Stimulated activated CD4-positive, alpha-beta T cell treated with anti-CD3 and anti-CD28 coated beads, Interleukin-15, amount 100 ng/mL, for 48 hours (primary cell): ENCODE results near the gene UVSSA.
"Not testable (repeated sequence)": the region's sequence is repeated elsewhere in the genome, so short reads cannot be mapped to it uniquely, and the experiment has no call there.

Experiments
- DNase-seq, 2 donors: peaks; one replicate each; pipeline ENCODE4 v3.0.0-alpha.2; 2020; ENCODE audit warnings: low read depth in 2 of 2

Gene UVSSA

DNA sequence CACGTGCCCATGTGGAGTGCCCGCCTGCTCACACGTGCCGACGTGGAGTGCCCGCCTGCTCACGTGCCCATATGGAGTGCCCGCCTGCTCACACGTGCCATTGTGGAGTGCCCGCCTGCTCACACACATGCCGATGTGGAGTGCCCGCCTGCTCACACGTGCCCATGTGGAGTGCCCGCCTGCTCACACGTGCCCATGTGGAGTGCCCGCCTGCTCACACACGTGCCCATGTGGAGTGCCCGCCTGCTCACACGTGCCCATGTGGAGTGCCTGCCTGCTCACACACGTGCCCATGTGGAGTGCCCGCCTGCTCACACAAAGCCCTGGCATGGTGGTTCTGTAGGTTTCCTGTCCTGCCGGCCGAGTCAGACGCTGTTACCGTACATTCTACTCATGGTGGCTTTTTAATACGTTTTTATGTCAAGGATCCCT lies 48.4 kb downstream of the UVSSA start:
- DNase-seq: not testable (repeated sequence)

DNA sequence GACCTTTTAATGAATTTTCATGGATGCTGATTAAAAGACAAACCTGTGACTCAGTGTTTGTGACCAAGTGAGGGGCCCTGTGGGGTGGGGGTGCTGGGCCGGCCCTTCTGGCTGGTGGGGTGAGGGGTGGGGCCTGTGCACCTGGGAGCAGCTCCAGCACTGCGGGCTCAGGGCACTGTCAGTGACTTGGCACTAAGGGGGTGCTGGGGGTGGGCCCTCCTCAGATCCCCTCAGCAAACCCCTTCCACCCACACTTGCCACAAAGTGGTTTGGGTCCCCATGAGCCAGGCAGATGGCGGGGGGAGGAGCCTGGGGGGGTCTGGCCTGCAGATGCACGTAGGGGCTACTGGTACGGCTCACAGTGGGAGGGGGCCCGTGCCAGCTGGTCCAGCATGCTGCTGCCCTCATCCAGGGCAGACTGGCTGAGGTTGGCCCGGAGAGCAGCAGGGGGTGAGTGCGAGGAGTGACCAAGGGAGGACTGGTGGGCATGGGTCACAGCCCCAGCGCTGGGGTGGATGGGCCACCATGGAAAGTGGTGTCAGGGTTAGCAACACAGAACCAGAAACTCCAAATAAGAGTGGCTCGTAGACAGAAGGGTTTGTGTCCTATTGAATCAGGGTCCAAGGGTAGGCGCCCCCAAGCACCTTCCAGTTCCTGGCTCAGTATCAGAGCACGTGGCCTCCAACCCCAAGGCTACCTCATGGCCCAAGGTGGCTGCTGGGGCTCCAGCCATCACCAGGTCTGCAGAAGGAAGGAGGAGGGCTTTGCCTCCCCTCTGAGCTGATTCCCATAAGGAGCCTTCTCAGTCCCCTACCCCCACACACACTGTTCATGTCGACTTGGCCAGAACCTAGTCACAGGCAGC lies 49.2 kb downstream of the UVSSA start:
- DNase-seq: no peak

DNA sequence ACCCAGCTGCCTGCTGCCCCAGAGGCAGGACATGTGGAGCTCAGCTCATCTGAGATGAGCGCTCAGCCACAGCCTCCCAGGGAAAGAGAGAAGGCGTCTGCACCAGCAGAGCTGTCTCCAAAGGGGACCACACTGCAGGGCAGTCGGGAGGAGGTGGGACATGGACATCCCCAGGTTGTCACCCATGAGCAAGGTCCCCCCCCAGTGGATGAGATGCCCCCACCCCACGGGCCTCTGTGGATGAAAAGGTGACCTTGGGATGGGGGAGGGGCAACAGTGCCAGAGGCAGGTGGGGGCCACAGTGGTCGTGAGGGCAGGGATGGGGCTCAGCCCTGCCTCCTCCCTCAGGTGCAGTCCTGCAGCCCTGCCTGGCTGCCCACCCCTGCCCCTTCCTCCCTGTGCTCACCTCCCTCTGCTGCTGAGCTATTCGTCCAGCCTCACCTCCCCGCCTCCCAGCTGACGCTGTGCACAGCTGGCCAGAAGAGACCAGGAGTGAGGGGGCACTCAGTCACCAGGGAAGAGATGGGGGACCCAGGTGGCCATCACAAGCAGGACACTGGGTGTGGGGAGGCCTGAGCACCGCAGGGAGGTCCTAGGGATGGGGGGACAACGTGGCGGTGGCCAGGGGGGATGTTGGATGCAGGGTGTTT lies 49.9 kb downstream of the UVSSA start:
- no peak for DNase-seq

DNA sequence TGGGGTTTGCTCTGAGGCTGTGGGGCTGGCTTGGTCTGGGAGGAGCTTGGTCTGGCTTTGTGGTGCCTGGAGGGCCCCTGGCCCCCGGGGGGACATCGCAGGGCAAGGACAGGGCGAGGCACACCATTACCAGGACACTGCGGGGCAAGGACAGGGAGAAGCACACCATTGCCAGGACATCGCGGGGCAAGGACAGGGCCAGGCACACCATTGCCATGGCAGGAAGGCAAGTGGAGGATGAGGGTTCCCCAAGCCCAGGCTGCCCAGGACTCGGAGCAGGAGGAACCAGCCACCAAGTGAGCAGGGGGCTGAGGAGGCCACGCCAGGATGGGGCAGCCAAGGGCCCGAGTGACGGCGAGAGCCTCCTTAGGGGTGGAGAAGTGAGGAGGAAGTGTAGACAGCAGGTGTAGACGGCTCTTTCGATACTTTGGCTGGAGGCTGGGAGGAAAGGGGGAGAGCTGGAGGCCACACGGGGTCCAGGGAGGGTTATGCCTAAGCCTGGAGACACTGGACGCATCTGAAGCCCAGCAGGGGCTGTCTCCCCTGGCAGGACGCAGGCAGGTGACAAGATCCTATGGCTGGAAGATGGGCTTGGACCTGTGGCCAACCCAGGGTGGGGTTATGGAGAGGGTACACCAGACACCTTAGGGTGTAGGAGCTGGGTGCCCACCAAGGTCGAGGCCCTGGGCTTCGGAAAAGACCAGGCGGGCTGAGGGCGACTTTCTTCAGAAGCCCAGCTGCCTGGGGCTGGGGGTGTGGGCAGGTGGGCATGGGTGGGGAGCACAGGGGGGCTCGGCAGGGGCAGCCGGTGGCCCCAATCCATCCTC lies 51.9 kb downstream of the UVSSA start:
- no peak for DNase-seq

DNA sequence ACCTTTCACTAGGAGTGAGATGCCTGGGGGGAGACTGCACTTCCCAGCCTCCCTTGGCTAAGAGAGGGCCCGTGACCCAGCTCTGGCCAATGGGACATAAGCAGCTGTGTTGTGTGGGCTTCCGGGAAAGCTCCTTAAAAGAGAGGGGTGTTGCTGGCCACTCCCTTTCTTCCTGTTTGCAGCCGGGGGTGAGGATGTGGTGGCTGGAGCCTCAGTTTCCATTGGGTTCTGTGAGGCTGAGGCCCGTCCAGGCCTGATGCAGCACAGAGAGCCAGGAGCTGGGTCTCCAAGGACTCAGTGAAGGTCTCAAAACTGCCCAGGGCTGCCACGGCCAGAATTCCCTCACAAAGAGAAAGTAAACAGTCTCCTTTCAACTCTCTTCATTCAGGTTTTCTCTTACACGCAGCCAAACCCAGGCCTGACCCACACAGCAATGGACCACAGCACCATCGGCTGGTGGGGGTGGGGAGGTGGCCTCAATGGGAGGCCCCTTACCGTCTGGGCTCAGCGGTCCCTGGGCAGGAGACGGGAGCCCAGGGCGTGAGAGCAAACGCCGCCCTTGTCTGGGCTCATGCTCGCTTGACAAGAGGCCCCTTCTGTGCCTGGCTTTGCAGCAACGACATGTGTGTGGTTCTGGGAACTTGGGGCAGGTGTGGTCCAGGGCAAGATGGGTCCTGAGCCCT lies 52.6 kb downstream of the UVSSA start:
- no peak for DNase-seq

DNA sequence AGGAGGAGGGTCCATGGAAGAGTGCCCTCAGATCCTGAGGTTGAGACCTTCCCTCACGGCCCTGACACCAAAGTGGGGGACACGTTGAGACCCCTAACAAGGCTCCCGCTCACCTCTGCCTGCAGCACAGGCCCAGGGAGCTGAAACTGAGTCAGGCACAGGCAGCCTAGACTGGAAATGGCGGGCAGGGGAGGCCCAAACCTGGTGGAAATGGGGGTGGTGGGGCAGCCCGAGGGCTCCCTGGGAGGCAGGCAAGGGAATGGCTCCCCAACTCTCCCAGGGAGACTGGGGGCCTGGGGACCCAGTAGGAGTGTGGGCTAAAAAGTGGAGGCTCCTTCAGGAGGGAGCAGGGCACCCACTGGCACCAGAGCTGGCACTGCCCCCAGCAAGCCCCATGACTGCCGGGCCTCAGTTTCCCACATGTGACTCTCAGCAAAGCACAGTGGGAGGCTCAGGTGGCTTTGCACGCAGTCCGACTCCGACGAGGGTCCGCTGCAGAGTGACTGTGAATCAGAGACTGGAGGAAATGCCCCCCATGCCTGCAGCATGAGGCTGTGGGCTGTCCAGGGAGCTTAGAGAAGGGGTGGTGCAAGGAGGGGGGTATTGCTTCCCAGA lies 53.3 kb downstream of the UVSSA start:
- no peak for DNase-seq

DNA sequence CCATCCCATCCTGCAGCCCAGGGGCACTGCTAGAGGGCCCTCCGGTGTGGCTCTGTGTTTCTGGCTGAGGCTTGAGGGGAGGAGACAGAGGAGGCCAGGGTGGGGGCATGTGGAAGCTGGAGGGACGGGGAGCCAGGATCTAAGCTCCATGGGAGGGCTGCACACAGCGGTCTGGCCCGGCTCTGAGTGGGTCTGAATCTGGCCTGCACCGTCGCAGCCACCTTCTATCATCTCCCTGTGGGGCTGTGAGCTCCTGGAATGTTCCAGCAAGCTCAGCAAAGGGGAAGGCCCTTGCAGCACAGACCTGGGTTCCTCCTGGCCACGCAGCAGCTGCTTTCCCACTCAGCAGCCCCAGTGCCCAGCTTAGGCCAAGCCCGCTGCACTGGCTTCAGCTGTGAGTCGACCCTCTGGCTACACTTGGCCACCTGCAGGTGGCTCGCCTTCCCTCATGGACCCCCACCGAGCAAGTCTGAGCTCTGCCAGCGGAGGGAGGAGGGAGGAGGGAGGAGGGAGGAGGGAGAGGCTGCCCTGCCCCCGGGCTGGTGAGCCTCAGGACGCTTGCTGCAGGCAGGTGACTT lies 53.9 kb downstream of the UVSSA start:
- DNase-seq: no peak

DNA sequence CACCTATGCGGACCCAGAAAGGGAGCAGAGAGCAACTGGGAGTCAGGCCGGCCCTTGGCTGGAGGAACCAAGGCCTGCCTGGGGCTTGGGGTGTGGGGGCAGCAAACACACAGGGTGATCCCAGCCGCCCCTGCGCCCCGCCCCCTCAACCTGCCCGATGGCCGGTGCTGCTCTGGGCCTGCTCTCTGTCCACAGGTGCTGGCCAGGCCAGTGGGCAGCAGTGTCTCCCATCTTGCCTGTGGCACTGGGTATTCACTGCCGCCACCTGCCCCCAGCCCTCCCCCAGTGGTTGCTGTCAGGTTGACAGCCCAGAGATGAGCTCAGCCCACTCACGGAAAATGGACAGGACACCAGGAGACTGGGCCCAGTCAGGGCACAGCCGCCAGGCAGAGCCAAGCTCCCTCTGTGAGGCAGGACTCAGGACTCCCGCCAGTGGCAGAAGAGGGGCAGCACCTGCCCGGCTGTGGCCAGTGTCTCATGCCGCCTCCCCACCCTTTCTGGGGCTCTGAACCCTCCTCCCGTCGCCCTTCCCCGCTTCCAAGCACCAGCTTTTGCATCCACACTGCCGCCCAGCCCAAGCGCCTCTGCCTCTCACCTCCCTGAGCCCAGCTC lies 54.5 kb downstream of the UVSSA start:
- no peak for DNase-seq

DNA sequence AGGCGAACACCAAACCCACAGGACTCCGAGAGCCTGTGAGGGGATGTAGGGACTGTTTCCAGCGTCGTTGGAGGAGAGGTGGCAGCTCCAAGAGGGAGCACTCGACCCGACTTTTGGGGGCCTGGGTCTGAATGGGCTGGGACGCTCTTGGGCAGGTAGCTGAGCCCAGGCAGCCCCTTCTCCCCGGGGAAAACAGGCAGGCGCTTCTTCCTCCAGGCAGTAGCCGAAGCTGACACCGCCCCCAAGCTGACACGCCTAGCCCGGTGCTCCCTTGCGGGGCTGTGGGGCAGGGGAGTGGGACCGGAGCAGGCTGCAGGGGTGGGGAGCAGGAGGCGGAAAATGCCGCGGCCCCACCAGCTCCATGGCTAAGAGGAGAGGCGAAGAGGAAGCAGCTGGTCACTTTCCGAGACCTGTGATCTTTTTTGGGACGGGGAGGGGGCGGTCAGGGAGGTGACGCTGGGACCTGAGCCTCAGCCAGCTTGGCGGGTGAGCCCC lies 55.1 kb downstream of the UVSSA start:
- no peak for DNase-seq

DNA sequence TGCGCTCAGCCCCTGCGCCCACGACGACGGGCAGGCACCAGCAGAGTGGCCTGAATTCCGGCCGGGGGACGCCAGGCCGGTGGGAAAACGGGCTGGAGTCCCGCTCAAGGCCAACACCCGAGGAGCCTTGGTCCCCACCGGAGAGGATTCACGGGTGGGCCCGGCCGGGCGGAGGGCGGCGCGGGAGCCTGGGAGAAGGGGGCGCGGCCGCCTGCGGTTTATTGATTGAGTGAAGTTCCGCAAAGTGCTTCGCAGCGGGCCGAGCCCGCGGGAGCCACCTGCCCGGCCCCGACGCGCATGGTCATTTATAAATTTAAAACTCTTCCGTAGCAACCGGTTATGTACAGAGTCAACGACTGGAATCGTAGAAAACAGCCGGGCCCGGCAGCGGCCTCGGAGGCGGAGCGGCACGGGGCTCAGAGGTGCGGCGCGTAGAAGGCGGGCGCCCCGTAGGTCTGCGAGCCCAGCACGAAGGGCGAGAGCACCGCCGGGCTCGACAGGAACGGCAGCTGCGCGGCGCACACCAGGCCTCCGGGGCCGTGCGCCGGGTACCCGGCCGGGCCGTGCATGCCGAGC lies 55.6 kb downstream of the UVSSA start:
- no peak for DNase-seq

DNA sequence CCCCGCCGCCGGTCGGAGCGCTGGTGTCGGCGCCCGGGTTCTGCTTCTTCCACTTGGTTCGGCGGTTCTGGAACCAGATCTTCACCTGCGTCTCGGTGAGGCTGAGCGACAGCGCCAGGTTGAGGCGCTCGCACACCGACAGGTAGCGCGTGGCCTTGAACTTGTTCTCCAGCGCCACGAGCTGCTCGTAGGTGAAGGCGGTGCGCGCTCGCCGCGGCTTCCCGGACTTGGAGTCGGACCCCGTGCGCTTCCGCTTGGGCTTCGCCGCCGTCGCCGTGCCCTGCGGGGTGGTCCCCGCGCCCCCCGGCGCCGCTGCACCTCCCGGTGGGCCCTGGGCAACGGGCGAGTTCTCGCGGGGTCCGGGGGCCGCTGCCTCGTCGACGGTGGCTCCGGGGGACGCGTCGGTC lies 56.2 kb downstream of the UVSSA start:
- no peak for DNase-seq

DNA sequence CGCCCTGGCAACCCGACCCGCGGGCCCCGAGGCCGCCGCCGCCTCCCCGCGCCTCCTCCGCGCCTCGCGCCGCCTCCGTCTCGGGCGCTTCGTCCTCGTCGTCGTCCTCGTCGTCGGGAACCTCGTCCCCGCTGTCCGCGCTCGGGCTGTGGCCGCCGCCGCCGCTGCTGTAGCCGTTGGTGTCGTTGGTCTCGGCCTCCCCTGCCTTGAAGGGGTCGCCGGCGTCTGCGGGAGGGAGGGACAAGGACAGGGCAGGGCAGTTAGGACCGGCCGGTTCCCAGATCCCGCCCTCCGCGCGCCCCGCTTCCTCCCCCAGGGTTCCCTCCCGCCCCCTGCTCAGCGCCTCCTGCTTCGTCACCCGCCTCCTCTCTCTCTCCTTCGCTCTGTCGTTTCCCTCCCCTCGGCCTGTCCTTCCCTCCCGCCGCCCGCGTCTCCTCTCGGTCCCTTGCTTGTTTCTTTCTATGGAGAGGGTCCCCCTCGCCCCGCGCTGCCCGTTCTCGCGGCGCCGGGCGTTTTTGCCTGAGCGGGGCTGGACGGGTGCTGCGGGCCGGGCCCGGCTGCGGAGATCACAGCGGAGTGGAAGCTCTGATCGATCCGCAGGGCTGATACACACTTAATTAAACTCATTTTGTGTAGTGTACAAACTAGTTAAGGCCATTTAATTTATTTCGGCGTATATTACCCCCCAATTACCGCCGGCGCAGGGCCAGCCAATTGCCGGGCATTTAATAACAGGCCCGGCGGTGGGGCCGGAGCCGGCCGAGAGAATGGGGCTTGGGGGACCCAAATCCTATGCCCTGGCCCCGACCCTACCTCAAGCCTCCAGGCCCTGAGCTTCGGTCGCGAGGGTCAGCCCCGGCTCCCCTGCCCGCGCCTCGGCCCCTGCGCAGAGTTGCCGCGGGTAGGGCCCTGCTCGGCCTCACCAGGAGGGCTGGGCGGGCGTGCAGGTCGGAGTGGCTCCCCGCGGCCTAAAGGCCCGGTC lies 56.9 kb downstream of the UVSSA start:
- no peak for DNase-seq

DNA sequence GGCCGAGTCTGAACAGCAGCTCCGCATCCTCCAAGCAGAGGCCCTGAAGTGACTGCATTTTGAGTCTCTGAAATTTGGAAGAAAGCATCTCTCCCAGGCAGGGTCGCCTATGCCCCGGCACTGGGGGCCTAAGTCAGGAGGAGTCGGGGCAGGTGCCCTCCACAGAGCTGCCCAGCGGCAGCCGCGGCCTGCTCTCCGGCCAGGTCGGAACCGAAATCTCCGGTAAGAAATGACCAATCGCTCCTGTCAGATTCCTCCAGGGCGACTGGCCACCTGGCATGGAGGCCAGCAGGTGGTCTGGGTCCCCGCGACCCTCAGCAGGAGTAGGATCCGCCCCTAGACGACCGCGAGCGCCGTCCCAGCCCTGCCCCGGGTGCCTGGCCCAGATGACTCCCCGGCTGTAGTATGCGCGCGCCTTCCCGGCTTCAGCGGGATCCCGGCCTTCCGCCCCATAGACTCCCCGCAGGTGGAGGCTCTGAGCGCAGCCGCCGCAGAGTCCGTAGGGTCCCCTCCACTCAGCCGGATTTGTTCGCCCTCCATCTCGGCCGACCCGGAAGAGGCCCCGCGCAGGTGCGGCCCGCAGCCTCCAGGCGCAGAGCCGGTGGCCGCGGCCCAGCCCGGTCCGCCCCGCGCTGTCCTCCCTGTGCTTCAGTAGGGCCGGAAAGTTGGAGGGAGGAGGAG lies 57.7 kb downstream of the UVSSA start:
- no peak for DNase-seq

DNA sequence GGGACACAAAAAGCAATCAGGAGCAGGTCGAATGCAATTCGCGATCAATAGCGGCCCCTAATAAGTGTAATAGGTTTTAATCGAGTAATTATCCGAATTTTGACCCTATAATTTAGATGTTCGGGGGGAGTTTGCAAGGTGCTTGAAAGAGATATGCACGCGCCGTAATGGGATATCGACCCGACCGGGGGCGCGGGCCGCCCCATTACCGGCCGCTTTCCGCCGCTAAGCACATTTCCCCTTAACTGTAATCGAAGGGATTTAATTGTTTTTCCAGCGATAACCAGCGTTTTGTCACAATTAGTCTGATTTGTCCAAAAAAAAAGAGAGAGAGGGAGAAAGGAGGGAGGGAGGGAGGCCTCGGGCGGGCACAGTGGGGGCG lies 58.2 kb downstream of the UVSSA start:
- no peak for DNase-seq

DNA sequence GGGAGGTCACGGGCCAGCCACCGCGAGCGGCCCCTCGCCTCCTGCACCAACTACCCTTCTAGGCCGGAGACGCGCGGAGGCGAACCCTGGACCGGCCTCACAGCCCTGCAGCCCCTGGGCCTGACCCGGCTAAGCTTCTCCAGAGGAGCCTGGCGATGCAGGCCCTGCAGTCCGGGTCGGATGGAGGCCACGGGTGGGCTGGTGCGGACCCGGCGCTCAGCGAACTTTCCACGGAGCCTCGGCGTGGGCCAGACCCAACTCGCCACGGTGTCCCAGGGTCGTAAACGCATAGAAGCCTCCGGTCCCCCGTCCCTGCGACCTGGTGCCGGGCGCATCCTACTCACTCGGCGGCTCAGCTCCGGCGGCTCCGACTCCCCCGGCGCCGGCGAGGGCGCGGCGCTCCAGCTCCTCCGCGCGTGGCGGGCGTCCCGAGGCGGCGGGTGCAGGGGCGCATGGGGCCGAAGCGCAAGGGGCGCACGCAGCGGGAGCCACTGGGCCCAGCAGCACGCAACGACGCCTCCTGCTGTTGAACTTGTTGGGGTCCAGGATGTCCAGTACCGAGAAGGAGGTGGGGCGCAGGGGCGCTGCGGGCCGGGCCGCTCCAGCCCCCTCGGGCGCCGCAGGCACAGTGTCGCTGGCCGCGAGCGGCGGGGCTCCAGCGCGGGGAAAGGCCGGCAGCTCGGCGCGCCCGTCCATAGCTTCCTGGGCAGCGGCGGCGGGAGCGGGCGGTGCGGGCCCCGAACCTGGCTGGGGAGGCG lies 58.8 kb downstream of the UVSSA start:
- DNase-seq: no peak

DNA sequence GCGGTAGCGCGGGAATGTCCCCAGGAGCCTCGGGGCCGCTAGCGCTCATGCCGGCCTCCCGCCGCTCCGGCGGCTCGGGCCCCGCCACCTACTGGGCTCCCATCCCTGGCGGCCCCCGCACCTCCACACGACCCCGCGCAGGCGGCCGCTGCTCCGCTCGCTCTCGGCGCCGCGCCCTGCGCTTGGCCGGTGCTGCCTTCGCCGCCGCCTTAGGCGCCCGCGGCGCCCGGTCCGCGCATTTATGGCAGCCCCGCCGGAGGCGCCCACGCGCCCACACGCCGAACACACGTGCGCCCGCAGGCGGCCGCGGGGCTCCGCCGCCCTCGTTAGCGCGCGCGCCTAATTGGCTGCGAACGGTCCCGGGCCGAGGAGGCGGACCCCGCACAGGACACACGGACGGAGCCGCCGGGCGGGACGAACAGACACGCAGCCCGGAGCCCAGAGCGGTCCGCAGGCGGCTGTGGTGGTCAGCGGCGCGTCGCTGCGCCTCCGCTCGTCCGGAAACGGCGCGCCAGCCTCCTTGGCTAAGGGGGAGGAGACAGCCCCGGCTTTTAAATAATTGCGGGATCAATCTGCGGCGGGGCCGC lies 59.5 kb downstream of the UVSSA start, which contains the start of gene NKX1-1:
Gene NKX1-1, minus strand, starts transcription at position 49 of the 587 bp plus-strand sequence. Its CDS starts 0 bp downstream, at position 49.
- DNase-seq: no peak
